OCI-LY1 (cell line): ENCODE results near the gene RAX.

Experiments
- H2AFZ ChIP-seq: fragments of 200-600 bp; sonication (generic), shearing (Covaris generic); 2 replicates; pipeline ENCODE4 v1.6.0; 2014; ENCODE audit warnings: antibody characterized with exemption, mild to moderate bottlenecking, low read length
- H3F3A ChIP-seq: fragments of 200-600 bp; sonication (generic), shearing (Covaris generic); 2 replicates; pipeline ENCODE4 v1.6.0; 2014; ENCODE audit warnings: mild to moderate bottlenecking, antibody characterized with exemption, low read length, moderate library complexity; ENCODE audit not compliant: insufficient read depth
- H3K27ac ChIP-seq: fragments of 200-600 bp; sonication (generic); 2 replicates; pipeline ENCODE4 v1.5.1; 2014; ENCODE audit warnings: low read length, mixed run types, mild to moderate bottlenecking, low read depth; ENCODE audit not compliant: poor library complexity, severe bottlenecking
- H3K27me3 ChIP-seq: fragments of 200-600 bp; sonication (generic); 2 replicates; pipeline ENCODE4 v1.6.0; 2014; ENCODE audit warnings: antibody characterized with exemption, mild to moderate bottlenecking, low read length, moderate library complexity; ENCODE audit not compliant: insufficient read depth
- H3K36me3 ChIP-seq: fragments of 200-600 bp; sonication (generic); 2 replicates; pipeline ENCODE4 v1.6.1; 2014; ENCODE audit warnings: mild to moderate bottlenecking, antibody characterized with exemption, low read length, moderate library complexity, mixed read lengths; ENCODE audit not compliant: insufficient read depth
- H3K4me1 ChIP-seq: fragments of 200-600 bp; sonication (generic); 2 replicates; pipeline ENCODE4 v1.5.1; 2014; ENCODE audit warnings: mild to moderate bottlenecking, low read length, moderate library complexity; ENCODE audit not compliant: insufficient read depth, severe bottlenecking
- H3K4me2 ChIP-seq: fragments of 200-600 bp; sonication (generic), shearing (Covaris generic); 2 replicates; pipeline ENCODE4 v1.6.1; 2014; ENCODE audit warnings: low read length
- H3K4me3 ChIP-seq: fragments of 200-600 bp; sonication (generic); 2 replicates; pipeline ENCODE4 v1.5.1; 2014; ENCODE audit warnings: low read length, low read depth, mild to moderate bottlenecking, mixed read lengths; ENCODE audit not compliant: poor library complexity, severe bottlenecking
- H3K79me2 ChIP-seq: fragments of 200-600 bp; shearing (Covaris generic); 2 replicates; pipeline ENCODE4 v1.6.1; 2016; ENCODE audit warnings: mixed run types, low read length, mixed read lengths; ENCODE audit not compliant: insufficient read depth
- H3K9ac ChIP-seq: fragments of 200-600 bp; sonication (generic), shearing (Covaris generic); 2 replicates; pipeline ENCODE4 v1.6.1; 2014; ENCODE audit warnings: mild to moderate bottlenecking, low read length, mixed read lengths
- H3K9me2 ChIP-seq: fragments of 200-600 bp; sonication (generic), shearing (Covaris generic); 2 replicates; pipeline ENCODE4 v1.6.1; 2014; ENCODE audit warnings: low read depth, mild to moderate bottlenecking, low read length, mixed read lengths
- H3K9me3 ChIP-seq: fragments of 200-600 bp; shearing (Covaris generic); 2 replicates; pipeline ENCODE4 v1.6.1; 2014; ENCODE audit warnings: low read length, mixed read lengths
- H4K20me1 ChIP-seq: fragments of 200-600 bp; sonication (generic), shearing (Covaris generic); 2 replicates; pipeline ENCODE4 v1.6.0; 2016; ENCODE audit warnings: mild to moderate bottlenecking, low read length; ENCODE audit not compliant: insufficient read depth
- CTCF ChIP-seq: fragments of 200-600 bp; sonication (generic), shearing (Covaris generic); IDR thresholded peaks from 2 replicates; pipeline ENCODE4 v1.5.1; 2017; ENCODE audit warnings: mild to moderate bottlenecking, antibody characterized with exemption, low read length, moderate library complexity, mixed read lengths
- EZH2 ChIP-seq: fragments of 200-600 bp; sonication (generic), shearing (Covaris generic); IDR thresholded peaks from 2 replicates; pipeline ENCODE4 v1.8.0; 2017; ENCODE audit warnings: borderline replicate concordance, mixed run types, mild to moderate bottlenecking, antibody characterized with exemption, low read length, moderate library complexity, mixed read lengths

RAX gene

DNA sequence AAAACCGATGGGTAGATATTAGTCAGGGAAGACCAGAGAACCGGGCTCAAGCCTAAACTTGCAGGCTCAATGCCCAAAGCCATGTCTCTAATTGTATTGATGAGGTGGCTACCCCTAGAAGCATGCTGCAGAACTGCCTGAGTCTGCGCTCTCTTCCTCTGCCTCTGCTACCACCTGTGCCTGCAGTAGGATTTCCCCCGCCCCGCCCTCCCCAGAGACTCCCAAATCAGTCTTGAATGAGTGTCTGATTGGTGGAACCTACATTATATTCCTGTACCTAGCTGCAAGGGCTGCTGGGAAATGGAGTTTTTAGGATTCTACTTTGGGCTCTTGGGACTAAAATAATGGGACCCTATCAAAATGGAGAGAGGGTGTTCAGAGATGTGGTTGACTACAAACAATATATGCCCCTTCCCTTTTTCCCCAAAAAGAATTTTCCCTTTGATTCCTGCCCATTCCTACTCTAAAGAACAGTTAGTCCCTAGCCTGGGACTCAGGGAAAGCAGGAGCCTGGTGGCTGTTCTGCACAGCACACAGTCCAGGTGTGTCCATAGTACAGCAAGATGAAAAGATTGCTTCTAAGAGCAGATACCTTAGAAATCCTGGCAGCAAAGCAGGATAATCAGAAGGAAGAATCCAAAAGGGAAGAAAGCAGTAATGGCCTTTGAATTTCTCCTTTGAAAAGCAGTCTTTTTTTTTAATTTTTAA is 40.8 kb downstream of the RAX start:
- H3K4me3 ChIP-seq = no peak overlapping the region
- H3K4me2 ChIP-seq = no peak overlapping the region
- TF ChIP-seq CTCF (no peak), EZH2 (no peak)
- H3K9ac ChIP-seq = no peak overlapping the region
- no peak overlapping the region for H3K27ac ChIP-seq
- H3K4me1 ChIP-seq = no peaks in the 10 kb centered on the region
- no peaks in the 10 kb centered on the region for H3K9me3 ChIP-seq
- H3F3A ChIP-seq = no peaks in the 10 kb centered on the region
- H3K9me2 ChIP-seq = no peaks in the 10 kb centered on the region
- H3K79me2 ChIP-seq = no peaks in the 10 kb centered on the region
- H4K20me1 ChIP-seq = no peaks in the 10 kb centered on the region
- H2AFZ ChIP-seq = no peak overlapping the region
- no peaks in the 10 kb centered on the region for H3K27me3 ChIP-seq
- H3K36me3 ChIP-seq = no peaks in the 10 kb centered on the region

DNA sequence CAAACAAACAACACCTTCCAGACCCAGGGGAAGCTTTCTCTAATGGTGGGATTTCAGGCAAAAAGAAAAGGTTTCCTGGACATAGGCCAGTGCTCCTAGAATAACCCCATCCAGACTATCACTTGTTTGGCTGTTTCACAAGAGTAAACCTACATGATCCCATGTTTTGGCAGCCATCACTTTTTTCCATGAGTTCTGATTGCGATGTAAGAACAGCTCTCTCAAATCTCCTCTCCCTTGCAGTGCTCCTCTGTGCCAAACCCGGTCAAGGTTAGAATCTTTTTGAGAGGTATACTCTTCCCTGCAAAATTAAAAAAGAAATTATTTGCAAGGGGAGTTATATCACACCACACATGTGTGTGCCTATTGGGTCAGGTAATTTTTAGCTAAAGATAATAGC is 41.4 kb downstream of the RAX start:
- no peak overlapping the region for H3K27ac ChIP-seq
- H3K9me3 ChIP-seq = no peaks in the 10 kb centered on the region
- no peak overlapping the region for H3K4me3 ChIP-seq
- no peak overlapping the region for H2AFZ ChIP-seq
- no peaks in the 10 kb centered on the region for H3F3A ChIP-seq
- H3K9me2 ChIP-seq = no peaks in the 10 kb centered on the region
- no peaks in the 10 kb centered on the region for H3K79me2 ChIP-seq
- no peaks in the 10 kb centered on the region for H3K36me3 ChIP-seq
- H3K9ac ChIP-seq = no peak overlapping the region
- no peak for TF ChIP-seq EZH2
- no peak for TF ChIP-seq CTCF
- H3K4me1 ChIP-seq = no peaks in the 10 kb centered on the region
- no peaks in the 10 kb centered on the region for H3K27me3 ChIP-seq
- H3K4me2 ChIP-seq = no peak overlapping the region
- H4K20me1 ChIP-seq = no peaks in the 10 kb centered on the region

GRCh38 chr18:59231114-59231513 is 42.1 kb downstream of the RAX start:
- H3K27me3 ChIP-seq = no peaks in the 10 kb centered on the region
- no peak for TF ChIP-seq CTCF
- no peak for TF ChIP-seq EZH2
- no peak overlapping the region for H2AFZ ChIP-seq
- no peaks in the 10 kb centered on the region for H4K20me1 ChIP-seq
- H3K4me3 ChIP-seq = no peak overlapping the region
- H3K79me2 ChIP-seq = no peaks in the 10 kb centered on the region
- no peak overlapping the region for H3K27ac ChIP-seq
- H3K9me2 ChIP-seq = no peaks in the 10 kb centered on the region
- no peaks in the 10 kb centered on the region for H3K4me1 ChIP-seq
- no peaks in the 10 kb centered on the region for H3K36me3 ChIP-seq
- no peak overlapping the region for H3K4me2 ChIP-seq
- H3F3A ChIP-seq = no peaks in the 10 kb centered on the region
- H3K9me3 ChIP-seq = no peaks in the 10 kb centered on the region
- no peak overlapping the region for H3K9ac ChIP-seq
